Stimulated activated naive CD8-positive, alpha-beta T cell treated with anti-CD3 and anti-CD28 coated beads, Interleukin-15, Interleukin-2, amounts not matched to agents 100 ng/mL and 50 ng/mL, for 24 hours (primary cell): Measurements from ENCODE around the gene GPANK1.
"Not testable (repeated sequence)": the region's sequence is repeated elsewhere in the genome, so short reads cannot be mapped to it uniquely, and the experiment has no call there.

Experiments used
- H3K27ac Mint-ChIP-seq: one replicate; pipeline ENCODE4 v1.8.0; 2021; ENCODE audit warnings: mild to moderate bottlenecking, mixed read lengths
- H3K27me3 Mint-ChIP-seq: one replicate; pipeline ENCODE4 v1.8.0; 2021; ENCODE audit warnings: mixed read lengths
- H3K36me3 Mint-ChIP-seq: one replicate; pipeline ENCODE4 v1.8.0; 2021; ENCODE audit warnings: low read depth, mixed read lengths
- H3K4me1 Mint-ChIP-seq: one replicate; pipeline ENCODE4 v1.8.0; 2021; ENCODE audit warnings: low read depth, mixed read lengths
- H3K4me3 Mint-ChIP-seq: one replicate; pipeline ENCODE4 v1.8.0; 2021; ENCODE audit warnings: mild to moderate bottlenecking, mixed read lengths
- H3K9me3 Mint-ChIP-seq: one replicate; pipeline ENCODE4 v1.8.0; 2021; ENCODE audit warnings: mixed read lengths

The GPANK1 gene

DNA sequence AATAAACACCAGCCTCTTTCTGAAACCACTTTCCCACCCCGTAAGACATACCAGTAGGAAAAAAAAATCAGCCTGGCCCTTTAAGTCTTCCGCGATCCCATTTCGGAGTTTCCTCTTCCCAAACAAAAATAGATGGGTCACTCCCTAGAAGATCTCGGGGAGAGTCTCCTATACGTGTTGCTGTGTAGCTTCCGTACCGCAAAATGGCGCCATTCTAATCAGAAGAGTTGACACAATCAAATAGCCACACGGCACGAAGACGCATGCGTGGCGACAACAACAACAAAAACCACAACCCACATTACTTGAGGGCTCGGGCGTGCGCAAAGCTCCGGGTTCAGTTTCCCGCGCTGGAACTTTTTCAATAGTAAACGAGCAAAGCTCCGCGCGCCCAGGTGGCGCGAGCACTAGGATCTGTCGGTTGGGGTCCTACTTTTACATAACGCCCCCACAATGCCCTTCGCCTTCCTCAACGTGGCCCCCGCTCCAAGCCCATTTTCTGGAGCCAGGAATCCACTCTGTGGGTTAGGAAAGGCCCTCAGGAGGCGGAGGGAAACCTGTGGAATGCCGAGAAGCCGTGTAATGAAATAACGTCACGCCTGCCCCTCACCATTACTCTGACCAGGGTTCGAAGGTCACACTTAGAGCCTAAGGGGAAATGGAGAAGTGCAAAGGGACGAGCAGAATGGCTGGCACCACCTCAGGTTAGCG, at the start of gene GPANK1:
GPANK1 (minus strand) TSS at position 208 of the 711 bp plus-strand sequence. CDS start 519 bp downstream, outside the sequence.
- Mint-ChIP-seq H3K36me3 (peaks cover 70% of the 10 kb centered on the region), H3K4me3 (peak within 1 kb of the TSS; percentile 98), H3K9me3 (no peaks in the 10 kb centered on the region), H3K27me3 (no peaks in the 10 kb centered on the region), H3K27ac (peak within 1 kb of the TSS; percentile 97), H3K4me1 (peaks cover 77% of the 10 kb centered on the region)

- H3K9me3 Mint-ChIP-seq, result no peaks in the 10 kb centered on the region
- no peaks in the 10 kb centered on the region for H3K36me3 Mint-ChIP-seq
- no peaks in the 10 kb centered on the region for H3K27me3 Mint-ChIP-seq
- H3K4me3 Mint-ChIP-seq, result no peak overlapping the region
- no peak overlapping the region for H3K27ac Mint-ChIP-seq
- H3K4me1 Mint-ChIP-seq, result peaks cover 14% of the 10 kb centered on the region
Measured at GRCh38 chr6:31713991-31714684, 49.3 kb upstream of the GPANK1 start.

DNA sequence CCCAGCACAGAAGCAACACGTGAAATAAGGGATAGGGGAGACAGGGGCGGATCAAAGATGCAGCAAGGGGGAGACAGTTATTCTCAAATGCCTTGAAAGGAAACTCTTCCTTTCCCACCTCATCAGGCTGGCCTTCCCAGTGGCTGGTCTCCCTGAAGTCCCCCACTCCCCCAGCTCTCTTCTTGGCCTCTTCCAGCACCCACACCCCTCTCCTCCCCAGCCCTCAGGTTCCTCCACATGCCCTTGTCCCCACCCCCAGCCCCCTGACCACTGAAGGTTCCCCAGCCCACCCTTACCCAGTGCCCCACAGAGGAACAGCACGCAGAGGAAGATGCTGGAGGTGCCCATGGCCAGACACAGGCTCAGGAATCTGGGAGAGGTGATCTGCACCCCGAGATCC, 48.7 kb upstream of the GPANK1 start:
- no peaks in the 10 kb centered on the region for H3K36me3 Mint-ChIP-seq
- H3K4me3 Mint-ChIP-seq, result no peak overlapping the region
- peaks cover 14% of the 10 kb centered on the region for H3K4me1 Mint-ChIP-seq
- no peaks in the 10 kb centered on the region for H3K27me3 Mint-ChIP-seq
- no peak overlapping the region for H3K27ac Mint-ChIP-seq
- no peaks in the 10 kb centered on the region for H3K9me3 Mint-ChIP-seq

DNA sequence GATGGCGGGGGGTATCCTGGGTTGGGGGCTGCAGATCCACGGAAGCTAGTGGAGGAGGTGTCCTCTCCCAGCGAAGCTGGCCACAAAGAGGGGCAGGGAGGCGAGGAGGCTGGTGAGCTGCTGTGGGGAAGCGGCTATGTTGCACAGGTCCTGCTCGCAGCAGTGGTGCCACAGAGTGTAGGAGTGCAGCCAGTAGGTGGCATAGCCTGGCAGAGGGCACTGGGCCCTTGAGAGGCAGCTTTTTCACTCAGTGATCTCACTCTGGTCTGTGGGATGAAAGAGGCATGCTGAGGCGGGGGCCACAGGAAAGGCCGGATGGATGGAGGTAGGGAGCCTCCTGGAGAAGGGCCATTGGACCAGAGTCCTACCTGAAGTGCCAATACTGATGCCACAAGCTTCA, 47.5 kb upstream of the GPANK1 start:
- Mint-ChIP-seq H3K4me3 (no peak overlapping the region), H3K27me3 (no peaks in the 10 kb centered on the region), H3K36me3 (no peaks in the 10 kb centered on the region), H3K4me1 (peaks cover 14% of the 10 kb centered on the region), H3K9me3 (no peaks in the 10 kb centered on the region), H3K27ac (no peak overlapping the region)

DNA sequence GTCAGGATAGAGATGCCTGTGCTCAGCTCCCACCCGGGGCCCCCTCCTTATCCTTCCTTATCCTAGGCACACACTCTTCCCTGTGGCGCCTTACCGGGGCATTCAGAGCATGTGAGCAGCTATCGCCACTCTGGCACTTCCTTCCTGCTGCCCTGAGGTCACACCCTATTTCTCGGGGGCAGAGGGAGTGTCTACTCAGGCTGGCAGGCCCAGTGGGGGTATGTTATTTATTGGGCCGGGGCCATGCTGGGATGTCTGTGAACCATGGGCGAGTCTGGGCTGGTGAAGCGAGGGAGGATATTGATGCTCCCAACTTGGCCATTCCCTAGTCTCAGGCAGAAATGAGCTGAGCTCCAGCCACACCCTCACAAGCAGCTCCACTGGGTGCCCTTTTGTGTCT, 46.4 kb upstream of the GPANK1 start:
- Mint-ChIP-seq H3K27me3 (no peaks in the 10 kb centered on the region), H3K4me3 (no peak overlapping the region), H3K27ac (no peak overlapping the region), H3K4me1 (peaks cover 14% of the 10 kb centered on the region), H3K36me3 (no peaks in the 10 kb centered on the region), H3K9me3 (no peaks in the 10 kb centered on the region)

GRCh38 chr6:31710523-31711219, 45.9 kb upstream of the GPANK1 start:
- no peaks in the 10 kb centered on the region for H3K9me3 Mint-ChIP-seq
- no peak overlapping the region for H3K27ac Mint-ChIP-seq
- H3K4me3 Mint-ChIP-seq, result no peak overlapping the region
- H3K4me1 Mint-ChIP-seq, result peaks cover 14% of the 10 kb centered on the region
- H3K27me3 Mint-ChIP-seq, result no peaks in the 10 kb centered on the region
- no peaks in the 10 kb centered on the region for H3K36me3 Mint-ChIP-seq

DNA sequence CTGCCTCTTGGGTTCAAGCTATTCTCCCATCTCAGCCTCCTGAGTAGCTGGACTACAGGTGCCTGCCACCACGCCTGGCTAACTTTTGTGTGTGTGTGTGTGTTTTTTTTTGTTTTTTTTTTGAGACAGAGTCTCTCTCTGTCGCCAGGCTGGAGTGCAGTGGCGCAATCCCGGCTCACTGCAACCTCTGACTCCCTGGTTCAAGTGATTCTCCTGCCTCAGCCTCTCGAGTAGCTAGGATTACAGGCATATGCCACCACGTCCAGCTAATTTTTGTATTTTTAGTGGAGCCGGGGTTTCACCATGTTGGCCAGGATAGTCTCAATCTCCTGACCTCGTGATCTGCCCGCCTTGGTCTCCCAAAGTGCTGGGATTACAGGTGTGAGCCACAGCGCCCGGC, 44.4 kb upstream of the GPANK1 start:
- not testable (repeated sequence) for H3K36me3 Mint-ChIP-seq, H3K27me3 Mint-ChIP-seq, H3K27ac Mint-ChIP-seq, H3K4me3 Mint-ChIP-seq, H3K9me3 Mint-ChIP-seq
- H3K4me1 Mint-ChIP-seq, result peaks cover 14% of the 10 kb centered on the region

DNA sequence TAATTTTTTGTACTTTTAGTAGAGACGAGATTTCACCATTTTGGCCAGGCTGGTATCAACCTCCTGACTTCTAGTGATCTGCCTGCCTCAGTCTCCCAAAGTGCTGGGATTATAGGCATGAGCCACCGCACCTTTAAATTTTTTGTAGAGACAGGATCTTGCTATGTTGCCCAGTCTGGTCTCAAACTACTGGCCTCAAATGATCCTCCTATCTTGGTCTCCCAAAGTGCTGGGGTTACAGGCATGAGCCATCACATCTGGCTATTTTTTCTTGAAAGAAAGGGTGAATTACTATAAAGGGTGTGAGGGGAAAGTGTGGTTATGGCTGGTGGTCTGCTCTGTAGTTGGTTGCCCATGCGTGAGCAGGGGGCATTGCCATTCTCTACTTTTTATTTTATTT, 43.4 kb upstream of the GPANK1 start:
- H3K27ac Mint-ChIP-seq, result no peak overlapping the region
- H3K4me1 Mint-ChIP-seq, result peaks cover 14% of the 10 kb centered on the region
- no peak overlapping the region for H3K4me3 Mint-ChIP-seq
- no peaks in the 10 kb centered on the region for H3K9me3 Mint-ChIP-seq
- H3K27me3 Mint-ChIP-seq, result no peaks in the 10 kb centered on the region
- no peaks in the 10 kb centered on the region for H3K36me3 Mint-ChIP-seq

DNA sequence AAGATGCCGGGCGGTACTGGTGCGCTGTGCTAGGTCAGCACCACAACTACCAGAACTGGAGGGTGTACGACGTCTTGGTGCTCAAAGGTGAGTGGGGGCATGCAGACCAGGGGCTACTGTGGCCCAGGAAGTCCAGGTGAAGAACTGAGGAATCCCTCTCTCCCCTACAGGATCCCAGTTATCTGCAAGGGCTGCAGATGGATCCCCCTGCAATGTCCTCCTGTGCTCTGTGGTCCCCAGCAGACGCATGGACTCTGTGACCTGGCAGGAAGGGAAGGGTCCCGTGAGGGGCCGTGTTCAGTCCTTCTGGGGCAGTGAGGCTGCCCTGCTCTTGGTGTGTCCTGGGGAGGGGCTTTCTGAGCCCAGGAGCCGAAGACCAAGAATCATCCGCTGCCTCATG, 42.9 kb upstream of the GPANK1 start:
- Mint-ChIP-seq H3K9me3 (no peaks in the 10 kb centered on the region), H3K4me1 (peaks cover 14% of the 10 kb centered on the region), H3K4me3 (no peak overlapping the region), H3K27me3 (no peaks in the 10 kb centered on the region), H3K27ac (no peak overlapping the region), H3K36me3 (no peaks in the 10 kb centered on the region)

DNA sequence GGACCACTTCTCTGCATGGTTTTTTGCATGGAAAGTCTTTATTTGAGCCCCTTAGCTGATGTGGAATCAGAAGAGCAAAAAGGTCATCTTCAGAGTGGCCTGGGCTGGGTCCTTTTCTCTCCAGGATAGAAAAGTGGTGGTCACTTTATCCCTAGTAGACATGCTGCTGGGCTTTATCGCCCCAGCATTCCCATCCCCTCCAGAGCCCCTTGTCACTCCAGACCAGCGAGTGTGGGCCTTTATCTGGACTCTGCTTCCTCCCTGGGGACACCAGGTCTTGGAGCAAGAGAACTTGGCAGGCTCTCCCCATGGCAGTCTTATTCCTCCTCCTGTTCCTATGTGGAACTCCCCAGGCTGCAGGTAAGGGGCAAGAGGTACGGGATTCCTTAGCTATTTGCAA, 41.8 kb upstream of the GPANK1 start, which contains the start of gene LY6G6F:
LY6G6F (plus strand) TSS at position 268 of the 400 bp plus-strand sequence; CDS start at position 309, 41 bp downstream.
- H3K36me3 Mint-ChIP-seq, result no peaks in the 10 kb centered on the region
- H3K27ac Mint-ChIP-seq, result no peak within 1 kb of the TSS
- H3K9me3 Mint-ChIP-seq, result no peaks in the 10 kb centered on the region
- H3K4me3 Mint-ChIP-seq, result no peak within 1 kb of the TSS
- peaks cover 22% of the 10 kb centered on the region for H3K4me1 Mint-ChIP-seq
- no peaks in the 10 kb centered on the region for H3K27me3 Mint-ChIP-seq

GRCh38 chr6:31705931-31706330, 41.1 kb upstream of the GPANK1 start:
- no peaks in the 10 kb centered on the region for H3K27me3 Mint-ChIP-seq
- no peak overlapping the region for H3K27ac Mint-ChIP-seq
- H3K9me3 Mint-ChIP-seq, result no peaks in the 10 kb centered on the region
- peaks cover 23% of the 10 kb centered on the region for H3K4me1 Mint-ChIP-seq
- no peak overlapping the region for H3K4me3 Mint-ChIP-seq
- H3K36me3 Mint-ChIP-seq, result peaks cover 4% of the 10 kb centered on the region

- H3K27me3 Mint-ChIP-seq, result no peaks in the 10 kb centered on the region
Measured at GRCh38 chr6:31702819-31703716, 38.3 kb upstream of the GPANK1 start, which contains the start of gene ABHD16A. ABHD16A (minus strand) TSS chr6:31703324; CDS start chr6:31703281, 43 bp downstream.

DNA sequence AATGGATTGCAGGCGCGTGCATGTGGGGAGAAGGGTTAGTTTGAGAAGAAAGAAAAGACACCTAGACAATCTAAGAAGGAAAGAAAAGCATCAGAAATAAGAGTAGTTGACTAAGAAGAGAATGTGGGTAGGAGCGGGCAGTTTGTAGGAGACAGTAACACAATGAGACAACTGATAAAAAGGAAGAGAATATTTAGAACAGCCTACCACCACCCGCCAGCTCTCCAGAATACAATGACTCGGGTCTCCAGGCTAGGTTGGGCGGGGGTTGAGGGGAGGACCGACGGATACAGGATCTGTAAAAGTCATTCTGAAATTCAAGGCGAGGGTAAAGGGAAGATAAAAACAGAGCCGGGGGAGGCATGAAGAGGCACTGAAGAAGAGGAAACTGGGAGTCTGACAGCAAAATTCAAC, 37.6 kb upstream of the GPANK1 start:
- no peaks in the 10 kb centered on the region for H3K27me3 Mint-ChIP-seq
- peak overlapping the region; percentile 100 for H3K4me3 Mint-ChIP-seq
- H3K36me3 Mint-ChIP-seq, result peaks cover 17% of the 10 kb centered on the region
- peak overlapping the region; percentile 98 for H3K27ac Mint-ChIP-seq
- H3K9me3 Mint-ChIP-seq, result no peaks in the 10 kb centered on the region
- peaks cover 29% of the 10 kb centered on the region for H3K4me1 Mint-ChIP-seq

More at GRCh38 chr6:31702819-31703716, 38.3 kb upstream of the GPANK1 start, which contains the start of gene ABHD16A:
- peaks cover 11% of the 10 kb centered on the region for H3K36me3 Mint-ChIP-seq
- peaks cover 22% of the 10 kb centered on the region for H3K4me1 Mint-ChIP-seq
- peak within 1 kb of the TSS; percentile 98 for H3K27ac Mint-ChIP-seq
- peak within 1 kb of the TSS; percentile 100 for H3K4me3 Mint-ChIP-seq
- H3K9me3 Mint-ChIP-seq, result no peaks in the 10 kb centered on the region

DNA sequence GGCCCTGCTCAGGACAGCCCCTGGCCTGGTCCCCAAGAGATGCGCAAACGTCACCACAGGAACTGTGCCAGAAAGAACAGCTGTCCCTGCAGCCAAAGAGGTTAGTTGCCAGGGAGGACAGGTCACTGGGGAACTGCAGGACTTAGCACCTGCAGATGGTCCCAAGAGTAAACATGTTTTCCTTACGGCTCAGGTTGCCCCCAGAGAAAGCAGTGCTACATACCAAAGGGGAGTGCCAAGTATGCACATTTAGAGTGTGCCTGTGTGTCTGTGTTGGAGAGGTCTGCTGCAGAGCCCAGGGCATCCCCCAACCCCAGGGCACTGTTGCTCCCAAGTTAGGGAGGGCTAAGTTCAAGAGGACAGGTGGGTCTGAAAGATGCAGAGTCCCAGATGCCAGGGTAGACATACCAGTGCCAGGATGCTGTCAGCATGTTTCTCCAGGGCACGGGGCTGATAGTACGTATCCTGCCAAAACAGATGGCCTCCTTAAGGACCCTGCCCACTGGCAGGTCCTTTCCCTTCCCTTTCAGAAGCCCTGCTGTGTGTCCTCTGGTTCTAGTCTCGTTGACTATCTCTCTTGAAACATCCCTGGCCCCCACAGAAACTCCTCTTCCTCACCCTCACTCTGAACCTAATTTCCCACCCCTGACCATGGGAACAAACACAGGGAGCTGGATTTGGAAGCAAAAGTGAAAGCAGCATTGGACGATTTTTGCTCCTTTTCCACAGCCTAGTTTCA, 37.0 kb upstream of the GPANK1 start:
- Mint-ChIP-seq H3K36me3 (peaks cover 21% of the 10 kb centered on the region), H3K4me1 (peaks cover 31% of the 10 kb centered on the region), H3K27ac (peak overlapping the region; percentile 98), H3K4me3 (peak overlapping the region; percentile 100), H3K9me3 (no peaks in the 10 kb centered on the region), H3K27me3 (no peaks in the 10 kb centered on the region)
